Spleen (tissue), 11 donors: Measurements from ENCODE around the gene IGF1R. TPM values are rescaled to one million over a fixed set of nuclear protein-coding genes. Genes with fewer than 3 reads are reported as not detected.

Source experiments
- DNase-seq: peaks from one replicate; pipeline ENCODE4 v3.0.0-alpha.2; 2020
- H3K27ac ChIP-seq, 8 donors: fragments of 200-600 bp; sonication (generic) in 7 of 8; 1 replicate in 4 of 8; 2 replicates in 4 of 8; pipeline versions ENCODE4 v1.5.0 to v1.8.0; 2016 to 2021; ENCODE audit warnings: inconsistent platforms in 4 of 8, mild to moderate bottlenecking in 4 of 8, moderate library complexity in 1 of 8
- H3K27me3 ChIP-seq, 7 donors: fragments of 200-600 bp; sonication (generic) in 6 of 7; replicated peaks in 1 of 7; 1 replicate in 4 of 7; 2 replicates in 3 of 7; pipeline versions ENCODE4 v1.5.0 to v1.8.0; 2016 to 2021; ENCODE audit warnings: inconsistent platforms in 3 of 7, mild to moderate bottlenecking in 1 of 7
- H3K36me3 ChIP-seq, 6 donors: fragments of 200-600 bp; sonication (generic) in 5 of 6; 1 replicate in 4 of 6; 2 replicates in 2 of 6; pipeline versions ENCODE4 v1.5.0 to v1.8.0; 2016 to 2021; ENCODE audit warnings: inconsistent platforms in 2 of 6
- H3K4me1 ChIP-seq, 6 donors: fragments of 200-600 bp; sonication (generic) in 5 of 6; 1 replicate in 3 of 6; 2 replicates in 3 of 6; pipeline versions ENCODE4 v1.5.0 to v1.8.0; 2016 to 2021; ENCODE audit warnings: inconsistent platforms in 3 of 6
- H3K4me3 ChIP-seq, 8 donors: fragments of 200-600 bp; sonication (generic) in 7 of 8; 1 replicate in 4 of 8; 2 replicates in 4 of 8; pipeline versions ENCODE4 v1.5.0 to v1.8.0; 2016 to 2021; ENCODE audit warnings: inconsistent platforms in 4 of 8, mild to moderate bottlenecking in 4 of 8, moderate library complexity in 2 of 8
- H3K9me3 ChIP-seq, 8 donors: fragments of 200-600 bp; sonication (generic) in 7 of 8; 1 replicate in 4 of 8; 2 replicates in 4 of 8; pipeline versions ENCODE4 v1.5.0 to v1.8.0; 2016 to 2021; ENCODE audit warnings: inconsistent platforms in 4 of 8
- POLR2A ChIP-seq, 3 donors: fragments of 450-650 bp; IDR thresholded peaks; one replicate each; pipeline ENCODE4 v1.5.1; 2017; ENCODE audit warnings: antibody characterized with exemption in 3 of 3, mild to moderate bottlenecking in 1 of 3
- POLR2AphosphoS5 ChIP-seq, 3 donors: sonication (generic); formaldehyde crosslinking; IDR thresholded peaks; one replicate each; pipeline ENCODE4 v1.5.1; 2017; ENCODE audit warnings: antibody characterized with exemption in 3 of 3
- WGBS, 5 donors: extraction: QIAGEN DNeasy Blood & Tissue Kit in 3 of 5; methylation state at CpG; one replicate each; pipeline versions ENCODE4 v1.1.5 to v1.1.7; 2013 to 2018; 5-methylcytosine and 5-hydroxymethylcytosine counted together
- intact Hi-C: fragments of 100-400 bp; cut with DNase I; formaldehyde crosslinking; loops from one replicate; pipeline ENCODE4 v1.15.0; 2023; ENCODE audit warnings: low total_unique reads
- polyA plus RNA-seq, 3 donors: library from polyadenylated mRNA; stranded (reverse); fragments of 200-250 nt; gene quantifications; one replicate each; pipeline ENCODE4 v1.2.1, GENCODE V29; 2013
- total RNA-seq, 7 donors: library from RNA; depleted of rRNA in 3 of 7; stranded (reverse); fragments of >200 nt in 3 of 7; fragmentation: NEBNext Ultra II Directional in 4 of 7; extraction: Animal tissue kit (Norgen Biotek cat#: 25700) in 4 of 7; gene quantifications; one replicate each; pipeline versions ENCODE4 v1.1.0 to v1.2.1, GENCODE V29; 2016 to 2021
- TF ChIP-seq, protein P1 (sequence below), 11 experiments: fragments of 200-600 bp in 7 of 11; fragments of 450-650 bp in 4 of 11; sonication (generic) in 4 of 11; IDR thresholded peaks in 8 of 11; conservative IDR thresholded peaks in 3 of 11; 1 replicate in 7 of 11; 2 replicates in 4 of 11; pipeline versions ENCODE4 v1.4.0 to v1.8.0; 2016 to 2021; ENCODE audit warnings: antibody characterized with exemption in 11 of 11, inconsistent platforms in 4 of 11, mild to moderate bottlenecking in 1 of 11
- donor health status: healthy with polysubstance abuse.
- donor health status: DM: no; HTN: no; CAD: no; lungs with moderate emphysema.
- donor health status: DM: no; HTN: no; CAD: no.
- donor health status: Bipolar disorder and iron deficiency.
- donor health status: healthy.
- donor health status: DM: no; HTN: no; CAD: no.
- donor health status: DM: yes; HTN: yes; CAD: no.

The IGF1R gene
- total and polyA plus RNA-seq, 10 donors: 1.1 to 104 (median 53.1) TPM

DNA sequence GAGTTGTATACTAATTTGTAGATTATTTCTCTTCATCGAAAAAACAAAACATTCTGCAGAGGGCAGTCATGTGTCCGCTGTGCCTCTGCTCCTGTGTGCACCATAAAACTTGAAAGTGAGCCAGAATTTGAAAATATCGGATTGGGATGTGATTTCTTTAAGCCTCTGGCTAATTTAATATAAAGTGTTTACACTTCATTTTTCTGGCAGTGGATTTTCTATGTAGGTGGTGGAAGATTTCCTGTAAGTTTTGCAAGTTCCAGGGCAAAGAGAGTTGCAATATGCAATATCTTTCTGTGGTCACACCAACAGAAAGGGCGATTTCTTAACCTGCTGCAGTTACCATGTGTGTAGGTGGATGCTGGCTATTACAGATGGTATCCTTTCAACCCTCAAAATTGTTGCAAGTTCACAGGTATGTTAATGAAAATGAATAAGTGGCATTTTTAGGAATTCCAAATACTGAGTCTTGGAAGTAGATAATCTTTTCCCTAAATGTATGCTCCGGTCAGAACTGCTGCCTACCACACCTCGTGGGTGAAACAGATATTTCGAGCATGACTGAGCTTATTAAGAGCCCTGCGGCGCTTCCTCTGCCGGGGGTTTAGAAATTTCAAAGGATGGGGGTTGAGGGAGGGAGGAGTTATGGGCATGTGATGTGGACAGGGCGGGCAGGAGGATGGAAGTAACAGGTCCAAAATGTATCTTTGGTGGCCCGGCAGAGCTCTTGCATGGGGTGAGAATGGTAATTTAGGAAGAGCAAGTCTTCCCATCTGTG, 225.3 kb downstream of the IGF1R start:
- H3K9me3 ChIP-seq: no peaks in the 10 kb centered on the region
- no peak for TF ChIP-seq POLR2A (IDR thresholded peaks at IDR 0.05)
- TF ChIP-seq, protein P1, sequence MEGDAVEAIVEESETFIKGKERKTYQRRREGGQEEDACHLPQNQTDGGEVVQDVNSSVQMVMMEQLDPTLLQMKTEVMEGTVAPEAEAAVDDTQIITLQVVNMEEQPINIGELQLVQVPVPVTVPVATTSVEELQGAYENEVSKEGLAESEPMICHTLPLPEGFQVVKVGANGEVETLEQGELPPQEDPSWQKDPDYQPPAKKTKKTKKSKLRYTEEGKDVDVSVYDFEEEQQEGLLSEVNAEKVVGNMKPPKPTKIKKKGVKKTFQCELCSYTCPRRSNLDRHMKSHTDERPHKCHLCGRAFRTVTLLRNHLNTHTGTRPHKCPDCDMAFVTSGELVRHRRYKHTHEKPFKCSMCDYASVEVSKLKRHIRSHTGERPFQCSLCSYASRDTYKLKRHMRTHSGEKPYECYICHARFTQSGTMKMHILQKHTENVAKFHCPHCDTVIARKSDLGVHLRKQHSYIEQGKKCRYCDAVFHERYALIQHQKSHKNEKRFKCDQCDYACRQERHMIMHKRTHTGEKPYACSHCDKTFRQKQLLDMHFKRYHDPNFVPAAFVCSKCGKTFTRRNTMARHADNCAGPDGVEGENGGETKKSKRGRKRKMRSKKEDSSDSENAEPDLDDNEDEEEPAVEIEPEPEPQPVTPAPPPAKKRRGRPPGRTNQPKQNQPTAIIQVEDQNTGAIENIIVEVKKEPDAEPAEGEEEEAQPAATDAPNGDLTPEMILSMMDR (IDR thresholded peaks at IDR 0.05 in 8 of 11, conservative IDR thresholded peaks at IDR 0.05 in 3 of 11): no peak
- TF ChIP-seq POLR2AphosphoS5 (IDR thresholded peaks at IDR 0.05): no peak
- peaks cover 0 to 67% (median 26%) of the 10 kb centered on the region in 6 donors for H3K4me1 ChIP-seq
- whole genome bisulfite sequencing, 5 donors: 30 to 56% (median 41%) methylated on average over 12 of the region's 12 CpGs
- intact Hi-C loops: no loop called here
- no peaks in the 10 kb centered on the region for H3K27me3 ChIP-seq
- H3K27ac ChIP-seq: peak overlapping the region; percentile 8 to 86 (median 80)
- peak; percentile 79 for DNase-seq
- peak overlapping the region in 2 of 8 donors; percentile 1 to 31 for H3K4me3 ChIP-seq
- H3K36me3 ChIP-seq: no peaks in the 10 kb centered on the region

DNA sequence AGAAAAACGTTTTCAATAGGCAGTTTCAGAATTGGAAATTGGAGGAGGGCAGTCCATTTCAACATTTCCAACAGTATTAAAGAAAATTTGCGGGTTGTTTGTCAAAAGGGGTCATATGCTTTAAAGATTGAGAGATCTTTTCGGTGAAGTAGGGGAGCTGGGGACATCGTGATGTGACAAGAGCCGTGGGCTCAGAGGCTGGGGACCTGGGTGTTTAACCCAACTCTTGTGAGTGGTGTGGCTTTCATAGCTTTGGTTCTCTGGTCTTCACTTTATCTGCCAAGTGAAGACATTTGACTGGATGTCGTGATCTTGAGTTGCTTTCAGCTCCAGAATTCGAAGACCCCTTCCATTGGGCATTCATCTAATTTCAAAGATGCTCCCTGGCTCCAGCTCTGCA, 226.0 kb downstream of the IGF1R start:
- Histone ChIP-seq H3K4me1 (peaks cover 0 to 70% (median 26%) of the 10 kb centered on the region in 6 donors), H3K4me3 (peak overlapping the region in 2 of 8 donors; percentile 2 to 31), H3K27ac (peak overlapping the region; percentile 8 to 86 (median 80)), H3K27me3 (no peaks in the 10 kb centered on the region), H3K9me3 (no peaks in the 10 kb centered on the region), H3K36me3 (no peaks in the 10 kb centered on the region)
- intact Hi-C loops: no loop called here
- TF ChIP-seq POLR2AphosphoS5 (IDR thresholded peaks at IDR 0.05) (no peak), POLR2A (IDR thresholded peaks at IDR 0.05) (no peak)
- TF ChIP-seq, protein P1 (IDR thresholded peaks at IDR 0.05 in 8 of 11, conservative IDR thresholded peaks at IDR 0.05 in 3 of 11): no peak
- 50 to 71% (median 62%) methylated on average over 7 of the region's 7 CpGs for WGBS, 5 donors
- no peak for DNase-seq

- intact Hi-C loops: no loop called here
- WGBS, 5 donors: 53 to 87% (median 68%) methylated on average over 8 of the region's 8 CpGs
- TF ChIP-seq, protein P1 (IDR thresholded peaks at IDR 0.05 in 8 of 11, conservative IDR thresholded peaks at IDR 0.05 in 3 of 11): no peak
- TF ChIP-seq POLR2A (IDR thresholded peaks at IDR 0.05) (no peak), POLR2AphosphoS5 (IDR thresholded peaks at IDR 0.05) (no peak)
- Histone ChIP-seq H3K9me3 (no peaks in the 10 kb centered on the region), H3K4me1 (peaks cover 0 to 70% (median 26%) of the 10 kb centered on the region in 6 donors), H3K36me3 (no peaks in the 10 kb centered on the region), H3K27me3 (no peaks in the 10 kb centered on the region), H3K4me3 (peak overlapping the region in 2 of 8 donors; percentile 2 to 31), H3K27ac (peak overlapping the region in 7 of 8 donors; percentile 40 to 86 (median 82))
- DNase-seq: no peak
Measured at GRCh38 chr15:98874773-98875172, 226.4 kb downstream of the IGF1R start.

GRCh38 chr15:98875309-98875708, 227.0 kb downstream of the IGF1R start:
- Histone ChIP-seq H3K36me3 (no peaks in the 10 kb centered on the region), H3K27me3 (no peaks in the 10 kb centered on the region), H3K27ac (peak overlapping the region in 6 of 8 donors; percentile 40 to 86 (median 83)), H3K4me3 (no peak overlapping the region), H3K4me1 (peaks cover 0 to 70% (median 25%) of the 10 kb centered on the region in 6 donors), H3K9me3 (no peaks in the 10 kb centered on the region)
- DNase-seq: no peak
- intact Hi-C loops: no loop called here
- 40 to 59% (median 57%) methylated on average over 3 of the region's 3 CpGs for WGBS, 5 donors
- TF ChIP-seq POLR2A (IDR thresholded peaks at IDR 0.05): no peak
- no peak for TF ChIP-seq POLR2AphosphoS5 (IDR thresholded peaks at IDR 0.05)
- TF ChIP-seq, protein P1 (IDR thresholded peaks at IDR 0.05 in 8 of 11, conservative IDR thresholded peaks at IDR 0.05 in 3 of 11): no peak
